Measurements from ENCODE around the gene KCNK6. TPM values are rescaled to one million over a fixed set of nuclear protein-coding genes. Genes with fewer than 3 reads are reported as not detected.
A peak's percentile ranks its signal among the peaks of the same experiment; 100 is the strongest.

Gene KCNK6
- total and polyA plus RNA-seq, 2 of the 8 experiments (the other 6 are each of a cell fraction or from before 2014, with no cell fraction given), result 10.6 to 13.3 TPM

DNA sequence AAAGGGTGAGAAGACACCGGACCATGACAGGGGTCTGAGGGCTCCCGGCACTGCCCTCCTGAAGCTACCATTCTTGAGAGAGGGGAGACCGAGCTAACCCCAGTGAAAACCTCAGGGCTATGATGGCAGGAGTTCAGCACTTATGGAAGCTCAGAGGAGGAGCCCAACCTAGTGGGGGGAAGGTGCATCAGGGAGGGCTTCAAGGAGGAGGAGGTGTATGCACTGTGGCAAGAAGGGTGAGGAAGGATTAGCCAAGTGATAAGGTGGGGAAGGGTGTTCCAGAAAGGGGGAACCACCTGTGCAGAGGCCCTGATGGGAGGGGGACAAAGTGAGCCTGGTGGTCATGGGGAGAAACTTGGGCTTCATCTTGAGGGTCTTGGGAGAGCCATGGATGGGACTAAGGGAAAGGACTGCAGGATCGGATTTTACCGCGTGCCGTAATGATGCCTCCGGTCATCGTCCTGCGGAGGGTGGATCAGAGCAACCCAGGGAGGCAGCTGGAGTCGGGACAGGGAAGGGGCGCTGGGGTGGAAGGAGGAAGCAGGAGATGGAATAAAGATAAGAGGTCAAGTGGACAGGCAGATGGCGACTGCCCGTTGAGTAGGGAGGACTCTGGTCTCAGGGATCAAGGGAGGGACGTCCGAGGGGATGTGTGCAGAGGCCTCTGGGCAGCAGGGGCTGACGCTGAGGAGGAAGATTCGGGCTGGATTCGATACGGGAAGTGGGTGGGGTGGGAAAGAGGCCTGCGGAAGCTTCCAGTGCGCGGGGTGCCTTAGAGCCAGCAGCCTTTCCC, 41.4 kb downstream of the KCNK6 start:
- POLR2A ChIA-PET (ENCODE audit: partially characterized antibody), result interaction anchor here (0.9 to 2.8 kb wide), 6 partner anchors 9 to 34 kb away, joined by 3 to 9 read pairs (median 4); partner anchors contain the start of gene PSMD8
- H2AK5ac ChIP-seq (ENCODE audit: low read depth, low read length), result peak overlapping the region; percentile 95; the same call in 1 of the 2 replicates
- FAIRE-seq (no peak), DNase-seq (ENCODE audit: low read depth in 1 of 2, low spot score in 2 of 2) (no peak)
- peaks cover 8% of the 10 kb centered on the region; the same call in 1 of the 2 replicates for H3K23me2 ChIP-seq (ENCODE audit: low read depth, low read length)
- H3K14ac ChIP-seq (ENCODE audit: insufficient read length), result no peak overlapping the region
- no peak for TF ChIP-seq SIN3A (conservative IDR thresholded peaks at IDR 0.05 in 1 of 2, IDR thresholded peaks at IDR 0.05 in 1 of 2; ENCODE audit: low read depth in 1 of 2, low read length in 2 of 2)
- TF ChIP-seq RNF2 (IDR thresholded peaks at IDR 0.05; ENCODE audit: borderline replicate concordance, low read depth, low read length, missing control alignments, poor library complexity, severe bottlenecking), result peak; percentile 1
- TF ChIP-seq, protein P1, sequence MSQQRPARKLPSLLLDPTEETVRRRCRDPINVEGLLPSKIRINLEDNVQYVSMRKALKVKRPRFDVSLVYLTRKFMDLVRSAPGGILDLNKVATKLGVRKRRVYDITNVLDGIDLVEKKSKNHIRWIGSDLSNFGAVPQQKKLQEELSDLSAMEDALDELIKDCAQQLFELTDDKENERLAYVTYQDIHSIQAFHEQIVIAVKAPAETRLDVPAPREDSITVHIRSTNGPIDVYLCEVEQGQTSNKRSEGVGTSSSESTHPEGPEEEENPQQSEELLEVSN (IDR thresholded peaks at IDR 0.05), result peak; percentile 13; the same call in 1 of the 2 replicates
- TF ChIP-seq BRCA1 (IDR thresholded peaks at IDR 0.05; ENCODE audit: low read depth, low read length), result no peak
- peak; percentile 42; the same call in 1 of the 2 replicates for TF ChIP-seq SUZ12 (IDR thresholded peaks at IDR 0.05; ENCODE audit: low read length)
- peaks cover 0 to 5% (median 2%) of the 10 kb centered on the region in 4 experiments; a peak in 3 of 7 replicates for H3K4me1 ChIP-seq (replicated peaks in 1 of 4; ENCODE audit: control insufficient read depth in 3 of 4, insufficient read depth in 4 of 4, low read length in 3 of 4)
- H3K79me1 ChIP-seq (ENCODE audit: low read depth, low read length), result no peaks in the 10 kb centered on the region
- no peak overlapping the region for H3K56ac ChIP-seq (replicated peaks; ENCODE audit: insufficient read length, low read depth, low read length)
- no peak overlapping the region for H3K4ac ChIP-seq (replicated peaks; ENCODE audit: insufficient read length, low read depth, low read length)
- peak overlapping the region in 1 of 4 experiments; percentile 25; a peak in 2 of 7 replicates for H3K9ac ChIP-seq (replicated peaks in 1 of 4; ENCODE audit: extremely low read depth in 1 of 4, low read depth in 3 of 4, low read length in 3 of 4)
- no peaks in the 10 kb centered on the region for H3K79me2 ChIP-seq (ENCODE audit: control insufficient read depth in 1 of 2, insufficient read depth in 2 of 2, low read length in 2 of 2)
- H3K27ac ChIP-seq (ENCODE audit: low read depth, low read length), result no peak overlapping the region
- no peaks in the 10 kb centered on the region for H3K36me3 ChIP-seq (ENCODE audit: control insufficient read depth in 2 of 4, insufficient read depth in 4 of 4, low read length in 3 of 4)
- peak overlapping the region; percentile 68; the same call in 1 of the 2 replicates for H2BK12ac ChIP-seq (ENCODE audit: low read depth, low read length)
- H4K91ac ChIP-seq (replicated peaks; ENCODE audit: insufficient read length, low read length), result no peak overlapping the region
- H4K5ac ChIP-seq (ENCODE audit: insufficient read length, low read depth, low read length), result no peak overlapping the region
- peak overlapping the region; percentile 71 to 76 for H3K4me2 ChIP-seq (ENCODE audit: insufficient read depth in 1 of 2, low read depth in 2 of 2, low read length in 2 of 2)
- no peak overlapping the region for H4K8ac ChIP-seq (ENCODE audit: extremely low read depth, insufficient read depth, low read length)
- H4K20me1 ChIP-seq (replicated peaks in 1 of 2; ENCODE audit: control insufficient read depth in 1 of 2, insufficient read depth in 2 of 2, low read length in 2 of 2), result peaks cover 0 to 2% of the 10 kb centered on the region in 2 experiments
- peak overlapping the region; percentile 57 to 65 (median 62) for H3K4me3 ChIP-seq (ENCODE audit: extremely low read depth in 1 of 4, insufficient read depth in 2 of 4, low read depth in 3 of 4, low read length in 4 of 4)
- no peak overlapping the region; the same call in 1 of the 2 replicates for H2BK5ac ChIP-seq (ENCODE audit: low read depth, low read length)
- H2BK120ac ChIP-seq (replicated peaks; ENCODE audit: low read depth, low read length), result no peak overlapping the region
- H2BK15ac ChIP-seq (ENCODE audit: low read length), result peak overlapping the region; percentile 88; the same call in 1 of the 2 replicates
- CTCF ChIA-PET (ENCODE audit: partially characterized antibody), result interaction anchor here (0.7 to 2.8 kb wide), 9 partner anchors 9 to 219 kb away, joined by 3 to 14 read pairs (median 3); partner anchors contain the start of genes C19orf33, GGN and PSMD8
- 32% methylated on average over 23 of the region's 23 CpGs; no CpG with 5 or more reads in 1 of the 2 experiments for WGBS, 2 experiments (ENCODE audit: extremely low coverage in 1 of 2, insufficient coverage in 1 of 2, insufficient read length in 1 of 2, insufficient replicate concordance in 2 of 2, low coverage in 1 of 2, low lambda C conversion rate in 2 of 2, missing lambda C conversion rate in 1 of 2)
- no peak overlapping the region for H2BK20ac ChIP-seq (ENCODE audit: low read length)
- H3K9me3 ChIP-seq (ENCODE audit: insufficient read depth in 2 of 2, low read depth in 1 of 2, low read length in 1 of 2), result peaks cover 3 to 9% of the 10 kb centered on the region in 2 experiments; a peak in 2 of 4 replicates
- H3K27me3 ChIP-seq (replicated peaks in 1 of 4; ENCODE audit: control insufficient read depth in 3 of 4, extremely low read depth in 1 of 4, insufficient read depth in 3 of 4, low read length in 3 of 4), result peaks cover 4 to 25% (median 19%) of the 10 kb centered on the region in 4 experiments
- H3K23ac ChIP-seq (ENCODE audit: insufficient read length), result no peak overlapping the region
- H3K18ac ChIP-seq (ENCODE audit: extremely low read depth, low read length), result peak overlapping the region; percentile 19
- no peak overlapping the region; the same call in 1 of the 2 replicates for H2AFZ ChIP-seq (ENCODE audit: low read length)

Measured in H1 (cell line).